ENCODE data around the gene RIT2.

The RIT2 gene

DNA sequence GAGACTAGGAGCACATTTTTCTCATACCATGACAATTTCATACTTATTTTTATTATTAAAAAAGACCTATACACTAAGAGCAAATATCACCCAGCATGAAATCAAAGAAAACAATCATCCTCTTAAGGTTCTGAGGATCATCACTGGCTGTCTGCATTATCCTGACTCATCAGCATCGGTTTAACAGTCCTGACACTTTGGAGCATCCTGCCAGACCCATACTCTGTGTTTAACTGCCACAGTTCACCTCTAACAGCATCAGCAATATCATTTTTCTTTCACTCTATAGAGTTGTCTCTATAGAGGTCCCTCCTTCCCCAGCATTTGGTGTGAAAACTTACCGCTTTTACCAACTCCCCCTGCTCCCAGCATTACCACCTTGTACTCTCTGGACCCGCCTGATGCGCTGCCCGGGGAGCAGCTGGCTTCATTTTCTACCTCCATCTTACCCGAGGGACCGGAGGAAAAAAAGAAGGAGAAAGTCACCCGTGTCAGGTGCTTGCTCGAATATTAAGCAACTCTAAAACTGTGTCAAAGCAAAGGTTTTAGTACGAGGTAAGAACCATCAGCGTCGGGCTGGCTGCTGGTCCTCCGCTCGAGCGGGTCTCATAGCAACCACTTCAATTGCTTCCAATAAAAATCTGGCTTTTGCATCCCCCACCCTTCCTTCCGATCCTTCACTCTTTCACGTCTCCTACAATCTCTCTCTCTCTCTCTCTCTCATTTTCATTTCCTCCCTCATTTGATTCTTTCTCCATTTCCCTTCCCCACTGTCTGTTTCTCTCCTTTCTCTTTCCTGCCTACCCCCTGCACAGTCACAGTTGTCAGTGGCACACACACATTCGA lies at the start of gene RIT2:
TSS of gene RIT2 (minus strand) at position 610 of the 846 bp plus-strand sequence.
- DNase-seq (ENCODE audit: low read depth in 2 of 3, low spot score in 2 of 3): no peak

DNA sequence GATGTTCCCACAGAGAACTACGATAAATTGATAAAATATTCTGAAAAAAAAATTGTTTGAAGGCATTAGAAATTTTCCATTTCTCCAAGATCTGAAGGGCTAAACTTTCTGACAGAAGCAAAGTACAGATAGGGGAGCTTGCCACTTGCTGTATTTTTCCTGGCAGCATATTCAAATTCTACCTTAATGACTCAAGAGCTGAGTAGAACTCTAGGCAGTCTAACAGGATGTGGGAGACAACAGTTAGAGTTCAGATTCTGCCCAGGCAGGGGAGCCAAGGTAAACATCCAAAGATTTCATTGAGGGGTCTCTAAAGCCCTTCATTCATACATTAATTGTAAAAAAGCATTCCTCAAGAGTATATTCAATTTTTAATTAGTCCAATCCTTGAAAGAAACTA lies 46.0 kb upstream of the RIT2 start:
- no peak for DNase-seq (ENCODE audit: low read depth in 2 of 3, low spot score in 2 of 3)

DNA sequence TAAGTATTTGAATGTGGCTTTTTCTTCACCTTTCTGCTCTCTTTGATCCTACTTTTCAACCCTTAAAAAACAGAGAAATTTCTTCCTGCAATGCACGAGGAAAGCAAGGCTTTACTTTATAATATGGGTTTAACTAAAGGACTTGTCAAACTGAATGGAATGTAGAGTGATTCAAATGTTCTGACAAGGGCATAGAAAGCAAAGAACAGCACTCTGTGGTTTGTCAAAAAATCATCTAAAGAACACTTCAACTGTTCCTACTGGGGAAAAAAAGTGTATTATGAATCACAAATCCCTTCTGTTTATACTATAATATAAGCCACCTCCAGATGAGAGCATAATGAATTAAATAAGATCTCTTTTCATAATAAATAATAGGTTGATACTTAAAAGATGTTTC lies 45.0 kb upstream of the RIT2 start:
- DNase-seq (ENCODE audit: low read depth in 2 of 3, low spot score in 2 of 3): no peak

DNA sequence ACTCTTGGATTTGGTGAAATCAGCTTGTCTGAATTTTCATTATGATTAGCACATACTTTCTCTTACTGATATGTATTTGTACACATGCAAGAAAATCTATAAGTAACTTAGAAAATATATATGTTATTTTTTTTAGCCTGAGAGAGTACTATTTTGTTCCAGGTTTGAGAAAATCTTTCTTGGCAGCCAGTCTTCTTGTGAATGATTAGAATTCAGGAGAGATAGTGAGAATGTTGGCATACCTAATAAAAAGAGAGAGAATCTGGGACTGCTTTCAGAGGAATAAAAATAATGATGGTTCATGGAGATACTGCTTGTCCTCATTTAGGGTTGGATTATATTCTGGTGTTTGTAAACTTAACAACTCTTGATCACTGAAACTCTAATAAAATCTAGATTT lies 44.4 kb upstream of the RIT2 start:
- DNase-seq (ENCODE audit: low read depth in 2 of 3, low spot score in 2 of 3): no peak

DNA sequence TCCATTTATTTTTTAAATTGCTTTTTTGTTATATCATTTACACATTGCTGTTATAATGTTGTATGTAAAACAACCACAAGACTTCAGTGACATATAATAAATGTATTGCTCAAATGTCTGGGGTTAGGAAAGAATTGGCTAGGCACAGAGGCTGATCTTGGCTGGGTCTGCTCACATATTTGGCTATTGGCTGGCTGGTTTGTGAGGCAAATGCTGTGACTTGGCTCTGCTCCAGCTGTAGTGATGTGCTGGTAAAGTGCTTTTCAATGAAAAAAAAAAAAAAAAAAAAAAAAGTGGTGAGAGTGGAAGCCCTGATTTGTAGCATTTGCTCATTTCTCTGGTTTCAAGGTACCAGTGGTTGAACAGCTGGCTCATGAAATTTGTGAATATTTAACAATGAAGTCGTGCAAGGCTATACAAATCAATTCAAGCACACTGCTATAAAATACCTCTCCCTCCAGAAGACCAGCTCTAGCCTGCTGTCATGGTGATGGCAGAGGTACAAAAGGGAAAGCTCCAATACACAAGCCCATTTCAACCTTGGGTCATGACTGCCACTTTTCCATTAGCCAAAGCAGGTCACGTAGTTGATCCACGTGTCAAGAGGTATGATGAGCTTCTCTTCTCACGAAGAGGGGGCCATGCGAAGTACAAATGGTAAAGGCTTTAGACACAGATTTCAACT lies 43.7 kb upstream of the RIT2 start:
- no peak for DNase-seq (ENCODE audit: low read depth in 2 of 3, low spot score in 2 of 3)

DNA sequence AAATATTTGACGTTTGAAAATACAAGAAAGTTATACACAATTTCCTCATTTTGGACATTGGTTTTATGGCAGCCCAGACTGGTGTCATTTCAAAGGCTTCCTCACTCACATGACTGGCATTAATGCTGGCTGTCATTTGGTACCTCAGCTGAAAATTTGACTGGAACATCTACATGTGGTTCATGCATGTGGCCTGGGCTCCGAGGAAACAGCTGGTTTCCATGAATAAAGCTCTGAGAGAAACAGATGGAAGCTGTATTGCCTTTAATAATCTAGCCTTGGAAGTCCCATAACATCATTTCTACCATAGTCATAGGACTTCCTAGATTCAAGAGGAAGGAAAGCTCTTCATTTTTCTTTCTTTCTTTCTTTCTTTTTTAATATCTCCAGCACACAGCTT lies 42.9 kb upstream of the RIT2 start:
- no peak for DNase-seq (ENCODE audit: low read depth in 2 of 3, low spot score in 2 of 3)

DNA sequence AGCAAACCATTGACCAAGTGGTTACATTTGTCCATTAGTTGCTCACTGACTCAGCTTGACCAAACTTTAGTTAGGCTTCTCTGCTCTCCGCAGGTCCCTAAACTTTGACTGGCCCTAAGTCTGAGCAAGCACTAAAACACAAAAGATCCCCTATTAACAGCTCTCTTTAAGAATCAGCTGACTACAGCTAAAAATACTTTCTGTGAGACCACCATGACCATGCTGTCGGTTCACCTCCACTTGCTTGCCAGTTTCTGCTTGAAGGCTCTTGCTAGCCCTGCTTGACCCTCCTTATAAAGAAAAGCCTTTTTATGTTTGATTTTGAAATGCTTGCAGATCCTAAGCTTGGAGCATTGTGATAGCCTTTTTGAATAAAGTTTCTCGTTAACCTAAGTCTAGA lies 40.4 kb upstream of the RIT2 start:
- DNase-seq (ENCODE audit: low read depth in 2 of 3, low spot score in 2 of 3): no peak

DNA sequence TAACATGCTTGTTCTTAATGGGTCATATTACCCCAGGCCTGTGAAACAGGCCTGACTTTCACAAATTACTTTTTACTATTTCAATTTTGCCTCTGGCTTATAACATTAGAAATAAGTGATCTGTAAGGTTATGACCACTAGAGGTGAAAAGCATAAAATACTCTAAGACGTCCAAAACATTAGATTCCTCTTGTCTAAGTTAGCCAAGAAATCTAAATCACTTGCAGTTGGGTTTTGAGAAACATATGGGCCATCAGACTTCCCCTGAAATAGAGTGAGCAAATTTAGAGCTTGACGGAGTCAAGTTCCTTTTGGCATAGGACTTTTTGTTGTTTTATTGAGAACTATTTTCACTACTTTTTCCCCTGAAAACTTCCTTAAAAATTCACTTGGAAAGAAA lies 32.7 kb upstream of the RIT2 start:
- no peak for DNase-seq (ENCODE audit: low read depth in 2 of 3, low spot score in 2 of 3)

DNA sequence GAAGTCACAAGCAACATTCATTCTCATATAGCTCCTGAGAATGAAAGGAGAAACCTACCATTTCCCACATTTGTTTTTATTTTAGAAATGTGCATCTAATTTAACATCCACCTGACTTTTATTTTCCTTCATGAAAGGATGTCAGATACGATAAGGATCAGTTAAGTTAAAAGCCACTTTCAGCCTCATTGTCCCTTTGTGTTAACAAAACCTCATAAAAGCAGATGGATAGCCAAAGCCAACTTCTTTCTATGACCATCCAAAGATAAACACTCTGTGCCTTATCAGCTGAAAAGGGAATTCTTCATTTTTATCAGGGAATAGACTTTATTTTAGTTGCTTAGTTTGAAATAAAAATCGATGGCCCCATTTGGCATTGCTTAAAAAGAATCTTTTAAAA lies 25.7 kb upstream of the RIT2 start:
- no peak for DNase-seq (ENCODE audit: low read depth in 2 of 3, low spot score in 2 of 3)

DNA sequence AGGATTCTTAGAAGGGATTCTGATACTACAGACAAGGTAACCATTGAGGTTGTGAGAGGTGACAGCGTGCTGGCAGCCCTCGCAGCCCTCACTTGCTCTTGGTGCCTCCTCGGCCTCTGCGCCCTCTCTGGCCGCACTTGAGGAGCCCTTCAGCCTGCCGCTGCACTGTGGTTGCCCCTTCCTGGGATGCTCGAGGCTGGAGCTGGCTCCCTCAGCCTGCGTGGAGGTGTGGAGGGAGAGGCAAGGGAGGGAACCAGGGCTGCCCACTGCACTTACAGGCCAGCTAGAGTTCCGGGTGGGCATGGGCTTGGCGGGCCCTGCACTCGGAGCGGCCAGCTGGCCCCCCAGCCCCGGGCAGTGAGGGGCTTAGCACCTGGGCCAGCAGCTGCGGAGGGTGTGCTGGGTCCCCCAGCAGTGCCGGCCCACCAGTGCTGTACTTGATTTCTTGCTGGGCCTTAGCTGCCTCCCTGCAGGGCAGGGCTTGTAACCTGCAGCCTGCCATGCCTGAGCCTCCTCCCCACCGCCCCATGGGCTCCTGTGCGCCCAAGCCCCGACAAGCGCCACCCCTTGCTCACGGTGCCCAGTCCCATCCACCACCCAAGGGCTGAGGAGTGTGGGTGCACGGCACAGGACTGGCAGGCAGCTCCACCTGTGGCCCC lies 23.9 kb upstream of the RIT2 start:
- no peak for DNase-seq (ENCODE audit: low read depth in 2 of 3, low spot score in 2 of 3)

DNA sequence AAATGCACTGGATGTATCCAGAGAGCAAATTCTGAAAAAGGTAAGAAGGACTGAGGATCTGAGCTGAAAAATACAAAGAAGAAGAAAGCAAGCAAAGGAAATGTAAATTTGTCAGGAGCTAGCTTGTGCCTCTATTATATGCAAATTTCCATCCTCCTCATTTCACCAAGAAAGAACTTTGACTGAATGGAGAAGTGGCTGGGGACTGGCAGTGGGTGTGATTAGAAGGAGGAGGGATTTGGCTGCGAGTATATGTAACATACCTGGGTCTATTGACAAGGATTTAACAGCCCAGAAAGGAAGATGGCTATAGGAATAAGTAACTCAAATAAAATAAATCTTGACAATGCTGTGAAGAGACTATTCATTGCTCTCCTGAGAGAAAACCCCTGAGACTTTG lies 19.4 kb upstream of the RIT2 start:
- no peak for DNase-seq (ENCODE audit: low read depth in 2 of 3, low spot score in 2 of 3)

DNA sequence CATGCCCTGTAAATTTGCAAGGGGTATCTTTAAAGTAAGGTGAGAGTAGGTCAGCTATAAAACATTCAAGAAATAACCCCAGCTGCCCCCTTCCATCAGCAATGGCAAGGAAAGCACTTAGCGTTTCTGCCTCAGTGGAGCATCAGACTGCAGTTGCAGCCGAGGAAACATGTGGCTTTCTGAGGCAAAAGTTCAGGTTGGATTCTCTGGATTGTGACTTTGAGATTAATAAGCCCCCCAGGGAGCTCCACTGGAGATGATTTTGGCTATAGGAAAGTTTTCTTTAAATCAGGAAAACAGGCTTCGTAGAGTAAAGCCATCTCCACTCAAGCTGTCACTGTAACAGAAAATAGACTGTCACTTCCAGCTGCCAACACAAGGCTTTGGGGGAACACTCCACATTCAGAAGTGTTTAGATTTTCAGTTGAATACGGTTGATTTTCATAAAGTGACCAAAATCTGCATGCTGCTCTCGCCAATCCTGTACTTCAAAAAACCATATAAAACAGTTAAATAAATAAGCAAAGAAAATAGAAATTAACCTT lies 15.3 kb upstream of the RIT2 start:
- DNase-seq (ENCODE audit: low read depth in 2 of 3, low spot score in 2 of 3): no peak

DNA sequence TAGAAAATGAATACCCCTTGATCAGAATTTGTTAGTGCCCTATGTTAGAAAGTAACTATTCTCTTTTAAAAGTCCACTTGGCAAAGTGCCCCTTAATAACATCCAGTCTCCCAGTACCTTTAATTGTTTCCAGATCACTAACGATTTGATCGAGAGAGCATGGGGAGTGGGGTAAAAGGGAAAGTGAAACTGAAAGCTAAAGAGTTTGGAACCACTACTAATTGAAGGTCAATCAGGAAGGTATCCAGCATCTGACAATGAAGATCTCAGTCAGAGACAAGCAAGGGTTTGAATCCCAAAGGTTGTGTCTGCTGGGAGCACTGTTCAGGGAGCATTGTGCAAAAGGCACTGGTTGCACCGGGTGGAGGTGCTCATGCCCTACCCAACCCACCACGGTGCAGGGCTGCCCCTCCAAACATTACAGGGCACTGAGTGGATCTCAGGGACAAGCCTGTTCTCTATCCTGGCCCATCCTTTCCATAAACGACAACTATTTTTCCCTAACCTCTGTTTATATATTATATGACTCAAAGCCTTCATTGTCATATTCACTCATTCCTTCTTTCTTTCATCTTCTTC lies 14.6 kb upstream of the RIT2 start:
- DNase-seq (ENCODE audit: low read depth in 2 of 3, low spot score in 2 of 3): no peak

DNA sequence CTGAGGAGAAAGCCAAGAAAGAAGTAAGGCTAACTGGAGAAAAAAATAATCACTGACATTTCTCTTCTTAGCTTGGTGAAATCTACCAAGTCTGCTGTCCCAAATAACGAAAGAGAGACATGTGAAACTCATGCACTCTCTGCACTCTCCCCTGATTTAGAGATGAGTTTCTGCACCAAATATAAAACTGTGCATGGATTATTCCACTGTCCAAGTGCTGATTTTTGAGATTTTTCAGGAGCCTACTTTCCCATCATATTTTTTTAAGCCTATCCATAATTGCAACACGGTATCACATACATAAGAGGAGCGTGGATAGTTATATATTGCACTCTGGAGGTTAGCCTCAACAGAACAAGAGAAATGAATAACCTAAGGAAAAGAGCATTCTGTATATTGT lies 10.0 kb upstream of the RIT2 start:
- DNase-seq (ENCODE audit: low read depth in 2 of 3, low spot score in 2 of 3): no peak

DNA sequence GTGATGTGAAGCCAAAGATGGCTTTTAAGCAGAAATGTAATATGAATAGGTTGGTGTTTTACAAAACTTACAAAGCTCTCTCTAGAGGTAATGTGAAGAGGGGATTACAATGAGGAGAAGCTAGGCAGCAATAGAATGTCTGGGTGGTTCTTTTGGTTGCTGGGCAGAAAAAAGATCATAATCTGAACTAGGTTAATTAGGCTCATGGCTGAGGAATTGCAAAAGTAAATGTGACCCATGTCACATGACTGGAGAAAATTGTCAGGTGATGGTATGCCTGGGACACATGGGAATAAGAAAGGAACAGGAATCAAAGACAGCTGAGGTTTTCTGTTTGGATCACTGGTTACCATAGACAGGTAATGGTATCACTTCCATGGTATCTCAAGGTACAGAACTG lies 7.5 kb upstream of the RIT2 start:
- DNase-seq (ENCODE audit: low read depth in 2 of 3, low spot score in 2 of 3): no peak

DNA sequence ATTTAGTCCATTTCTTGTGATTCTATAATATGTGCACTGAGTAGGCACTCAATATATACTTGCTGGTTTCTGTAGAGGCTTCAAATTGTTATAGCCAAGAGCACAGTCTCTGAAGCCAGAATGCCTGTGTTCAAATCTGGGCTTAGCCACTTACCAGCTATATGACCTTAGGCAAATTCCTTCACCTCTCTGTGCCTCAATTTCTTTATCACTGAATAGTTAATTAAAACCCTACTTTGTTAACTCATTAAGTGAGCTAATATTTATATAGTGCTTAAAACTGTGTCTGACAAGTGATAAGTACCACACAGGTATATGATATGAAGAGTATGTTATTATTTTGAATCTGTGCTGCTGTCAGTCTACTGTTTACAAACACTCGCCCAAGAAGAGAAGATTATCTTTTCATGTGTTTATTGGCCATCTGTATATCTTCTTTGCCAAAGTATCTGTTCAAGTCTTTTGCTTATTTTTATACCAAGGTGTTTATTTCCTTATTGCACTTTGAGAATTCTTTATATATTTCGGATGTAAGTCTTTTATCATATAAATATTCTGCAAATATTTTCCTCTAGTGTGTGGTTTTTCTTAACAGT lies 1.3 kb upstream of the RIT2 start:
- DNase-seq (ENCODE audit: low read depth in 2 of 3, low spot score in 2 of 3): no peak

DNA sequence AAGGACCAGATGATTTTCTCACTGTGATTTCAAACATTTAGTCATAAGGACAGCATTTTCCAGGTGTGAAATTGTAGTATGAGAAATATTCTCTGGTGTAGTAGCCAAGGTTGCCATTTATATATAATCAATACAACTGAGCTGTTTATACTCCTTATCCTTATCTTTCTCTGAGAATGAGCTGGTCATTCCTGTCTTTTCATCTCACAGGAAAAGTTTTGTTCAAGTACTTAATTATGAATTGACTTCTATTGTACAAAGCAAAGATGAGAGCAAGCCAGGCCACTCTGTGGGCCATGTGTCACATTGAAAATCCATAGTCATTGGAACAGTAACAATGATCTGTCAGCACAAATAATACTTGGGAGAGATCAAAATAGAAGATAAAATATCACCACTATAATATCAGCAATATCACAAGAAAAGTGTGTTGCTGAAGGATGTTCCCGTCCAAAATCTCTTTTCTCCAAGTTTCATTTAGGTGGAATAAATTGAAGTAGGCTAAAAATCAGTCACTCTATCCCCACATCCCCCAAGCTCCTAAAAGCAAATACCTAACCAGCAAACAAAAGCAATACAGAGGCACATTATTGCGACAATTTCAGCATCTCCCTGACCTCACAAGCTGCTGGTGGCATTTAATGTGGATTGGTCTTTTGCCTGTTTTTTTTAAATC lies 2.1 kb downstream of the RIT2 start:
- no peak for DNase-seq (ENCODE audit: low read depth in 2 of 3, low spot score in 2 of 3)

DNA sequence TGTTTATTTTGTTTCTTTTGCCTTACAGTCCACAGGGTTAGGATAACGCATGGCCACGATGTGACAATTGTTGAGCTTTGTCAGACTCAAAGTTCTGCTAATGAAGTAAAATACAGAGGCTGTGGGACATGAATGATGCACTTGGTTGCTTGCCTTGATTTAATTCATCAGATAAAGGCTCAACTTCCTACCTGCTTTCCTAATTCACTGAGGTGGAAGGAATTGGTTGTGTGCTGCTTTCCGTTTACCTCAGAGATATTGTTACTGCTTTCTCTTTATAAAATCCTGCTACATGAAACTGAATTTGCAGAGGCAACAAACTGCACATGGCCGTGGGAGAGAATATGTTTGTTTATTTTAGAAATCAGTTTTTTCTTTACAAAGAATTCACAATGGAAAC lies 6.6 kb downstream of the RIT2 start:
- DNase-seq (ENCODE audit: low read depth in 2 of 3, low spot score in 2 of 3): no peak

DNA sequence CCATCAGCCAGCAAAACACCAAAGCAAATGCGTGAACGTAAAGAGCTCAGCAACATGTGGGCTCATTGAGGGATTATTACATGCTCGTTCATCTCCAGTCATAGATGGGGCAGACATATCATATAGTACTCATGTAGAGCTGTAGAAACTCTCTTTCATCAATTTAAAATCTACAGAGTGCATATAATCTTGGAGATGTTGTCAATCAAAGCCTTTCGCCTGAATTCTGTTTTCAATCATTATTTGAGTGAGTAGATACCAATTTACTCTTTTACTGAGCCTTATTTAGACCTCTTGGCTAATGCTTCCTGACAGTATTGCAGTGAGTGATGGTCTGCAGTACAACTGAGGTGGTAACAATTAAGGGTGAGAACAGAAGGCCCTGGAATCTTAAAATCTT lies 7.0 kb downstream of the RIT2 start:
- no peak for DNase-seq (ENCODE audit: low read depth in 2 of 3, low spot score in 2 of 3)

DNA sequence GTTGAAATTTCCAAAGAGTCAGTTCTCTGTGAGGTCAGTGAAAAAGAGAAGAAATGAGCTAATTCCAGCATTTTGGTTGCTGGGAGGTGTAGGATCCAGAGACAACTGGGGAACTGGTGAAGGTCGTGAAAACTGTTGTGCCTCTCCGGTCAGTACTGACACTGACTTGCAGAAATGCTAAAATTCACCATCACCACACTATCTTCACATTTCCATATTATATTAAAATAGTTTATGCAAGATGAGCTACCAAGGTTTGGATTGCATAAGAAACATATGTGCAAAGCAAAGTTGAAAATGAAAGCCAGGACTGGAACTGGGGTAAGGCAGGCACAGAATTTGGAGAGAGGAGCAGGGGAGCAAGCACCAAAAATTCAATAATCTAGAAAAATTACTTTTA lies 21.8 kb downstream of the RIT2 start:
- DNase-seq (ENCODE audit: low read depth in 2 of 3, low spot score in 2 of 3): no peak

DNA sequence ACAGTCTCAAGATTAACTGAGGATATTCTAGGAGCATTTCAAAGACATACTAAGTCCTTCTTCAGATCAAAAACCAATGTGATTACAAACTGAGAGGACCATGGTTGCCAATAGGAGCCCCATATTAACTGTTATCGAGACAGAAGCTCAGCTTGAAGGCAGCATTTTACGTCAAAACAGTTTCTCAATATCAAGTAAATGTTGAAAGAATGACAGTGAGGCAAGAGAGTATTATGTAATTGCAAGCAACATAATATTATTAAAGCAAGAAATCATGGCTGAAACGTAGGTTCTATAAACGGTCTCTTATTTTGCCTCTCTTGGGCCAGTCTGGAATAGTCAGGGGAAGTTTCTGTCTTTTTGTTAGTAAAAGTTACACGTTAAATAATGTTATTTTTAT lies 22.9 kb downstream of the RIT2 start:
- DNase-seq (ENCODE audit: low read depth in 2 of 3, low spot score in 2 of 3): no peak
